Activated CD4-positive, alpha-beta T cell treated with anti-CD3 and anti-CD28 coated beads, Interleukin-2, amount 50 U/mL, for 1 hour (primary cell): ENCODE data around the gene HOXB5.

ENCODE experiments used
- DNase-seq: peaks from one replicate; pipeline ENCODE4 v3.0.0-alpha.2; 2020

The HOXB5 gene

GRCh38 chr17:48601539-48602425, 8.2 kb upstream of the HOXB5 start:
- no peak for DNase-seq

GRCh38 chr17:48601207-48601538, 7.6 kb upstream of the HOXB5 start:
- DNase-seq: no peak

- DNase-seq: no peak
These were observed 6.9 kb upstream of the HOXB5 start for GRCh38 chr17:48600244-48601098.

- no peak for DNase-seq
These were observed 5.8 kb upstream of the HOXB5 start for GRCh38 chr17:48599354-48599753.

- no peak for DNase-seq
These were observed 5.2 kb upstream of the HOXB5 start for GRCh38 chr17:48598736-48599135.

DNA sequence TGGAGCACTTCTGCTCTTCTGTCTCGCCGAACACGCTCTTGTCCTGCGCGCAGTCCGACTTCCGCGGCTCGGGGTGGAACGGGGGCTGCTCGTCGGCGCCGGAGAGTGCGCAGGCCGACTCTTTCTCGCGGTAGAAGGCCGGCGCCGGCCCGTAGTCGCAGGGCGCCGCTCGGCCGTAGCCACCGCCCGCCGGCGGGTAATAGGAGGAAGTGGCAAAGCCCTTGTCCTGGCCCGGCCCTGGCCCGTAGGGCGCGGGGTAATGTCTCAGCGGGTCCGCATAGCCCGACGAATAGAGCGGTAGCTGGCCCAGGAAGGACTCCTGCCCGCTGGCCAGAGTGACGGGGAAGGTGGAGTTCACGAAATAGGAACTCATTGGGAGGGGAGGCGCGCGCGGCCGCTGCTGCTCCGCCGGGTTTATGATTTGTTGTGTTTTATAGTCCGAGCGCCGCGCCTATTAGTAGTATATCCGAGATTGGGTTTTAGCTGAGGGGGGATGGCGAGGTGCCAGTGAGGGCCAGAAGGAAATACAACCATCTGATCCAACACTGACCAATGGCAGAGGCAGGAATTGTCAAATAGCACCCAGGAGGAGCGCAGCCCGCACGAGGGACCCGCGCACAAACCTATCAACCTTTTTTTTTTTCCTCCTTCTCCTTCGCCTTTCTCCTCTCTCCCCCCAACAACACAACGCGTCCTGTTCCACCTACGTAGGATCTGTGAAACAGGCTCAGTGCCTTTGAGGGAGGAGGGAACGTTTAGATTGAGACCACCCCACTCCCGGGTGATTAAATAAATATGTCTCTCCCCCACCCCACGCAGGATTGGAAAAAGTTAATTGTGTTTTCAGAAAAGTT, 4.4 kb upstream of the HOXB5 start:
- DNase-seq: no peak

DNA sequence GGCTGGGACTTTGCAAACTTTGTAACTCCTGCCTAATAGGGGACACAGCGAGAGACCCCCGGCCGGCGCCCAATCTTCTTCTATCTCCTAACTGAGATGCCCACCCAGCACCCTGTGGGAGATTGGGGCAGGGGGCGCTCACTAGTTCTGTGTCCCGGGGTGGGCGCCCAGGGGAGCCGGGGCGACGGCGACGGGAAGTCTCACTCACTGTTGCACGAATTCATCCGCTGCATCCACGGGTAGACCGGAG, 3.9 kb upstream of the HOXB5 start:
- no peak for DNase-seq

DNA sequence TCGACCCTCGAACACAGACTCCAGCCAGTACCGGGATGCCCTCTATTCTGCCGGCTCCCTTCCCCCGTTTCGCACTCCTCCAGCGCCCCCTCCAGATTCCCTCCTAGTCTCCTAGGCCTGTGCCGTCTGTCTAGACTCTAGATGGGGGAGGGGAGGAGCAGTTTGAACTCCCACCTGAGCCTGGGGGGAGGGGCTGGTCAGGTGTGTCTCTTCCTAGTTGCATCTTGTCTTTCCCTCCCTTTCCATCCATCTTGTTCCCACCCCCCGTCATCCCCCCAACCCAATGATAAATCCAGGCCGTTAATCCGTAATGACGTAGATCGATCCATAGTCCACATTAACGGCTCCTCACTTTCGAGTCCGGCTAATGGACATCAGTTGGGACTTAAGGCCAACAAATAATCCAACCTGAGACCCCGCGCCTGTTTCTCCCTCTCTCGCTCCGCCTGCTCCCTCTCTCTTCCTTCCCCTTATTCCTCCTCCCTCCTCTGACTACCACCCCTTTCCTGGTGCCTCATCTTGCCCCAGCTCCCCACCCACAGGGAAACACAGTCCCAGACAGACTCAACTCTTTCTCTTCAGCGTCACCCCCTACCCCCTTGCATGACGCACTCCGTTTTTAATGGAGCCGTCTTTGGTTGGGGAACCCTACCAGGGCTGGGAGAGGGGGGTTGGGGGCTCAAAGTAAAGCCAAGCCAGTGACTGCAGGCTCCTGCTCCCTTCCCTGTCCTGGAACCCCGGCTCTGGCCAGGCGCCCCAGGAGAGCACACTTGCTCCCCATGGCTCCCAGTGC, 3.4 kb upstream of the HOXB5 start:
- no peak for DNase-seq

DNA sequence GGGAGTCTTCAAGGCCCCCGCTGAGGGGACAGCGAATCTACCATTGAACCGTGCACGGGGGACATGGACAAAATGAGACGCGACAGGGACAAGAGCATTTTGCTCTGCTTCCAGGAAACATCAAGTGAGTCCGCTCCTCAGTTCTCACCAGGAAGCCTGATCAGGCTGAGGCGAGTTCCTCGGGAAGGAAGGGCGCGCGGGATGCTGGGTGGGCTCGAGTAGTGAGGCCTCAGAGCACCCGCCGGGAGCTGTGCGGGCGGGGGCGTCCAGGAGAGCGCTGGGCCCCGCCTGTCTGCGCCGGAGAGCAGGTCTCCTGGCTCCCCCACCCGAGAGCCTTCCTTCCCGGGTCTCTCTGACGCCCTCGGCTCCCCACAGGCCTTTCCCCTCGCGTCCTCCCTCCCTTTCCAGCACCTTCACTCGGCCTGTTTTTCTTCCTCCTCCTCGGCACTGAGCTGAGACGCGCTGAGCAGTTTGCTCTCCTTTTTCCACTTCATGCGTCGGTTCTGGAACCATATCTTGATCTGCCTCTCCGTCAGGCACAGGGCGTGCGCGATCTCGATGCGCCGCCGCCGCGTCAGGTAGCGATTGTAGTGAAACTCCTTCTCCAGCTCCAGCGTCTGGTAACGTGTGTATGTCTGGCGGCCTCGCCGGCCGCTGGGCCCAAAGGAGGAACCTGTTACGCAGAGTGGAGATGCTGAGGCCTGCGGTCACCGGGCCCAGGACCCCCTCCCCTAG, 2.6 kb upstream of the HOXB5 start:
- peak; percentile 47 for DNase-seq

- DNase-seq: no peak
These were observed 1.9 kb upstream of the HOXB5 start for GRCh38 chr17:48595278-48595999.

- no peak for DNase-seq
These were observed 1.1 kb upstream of the HOXB5 start for GRCh38 chr17:48594538-48595277.

DNA sequence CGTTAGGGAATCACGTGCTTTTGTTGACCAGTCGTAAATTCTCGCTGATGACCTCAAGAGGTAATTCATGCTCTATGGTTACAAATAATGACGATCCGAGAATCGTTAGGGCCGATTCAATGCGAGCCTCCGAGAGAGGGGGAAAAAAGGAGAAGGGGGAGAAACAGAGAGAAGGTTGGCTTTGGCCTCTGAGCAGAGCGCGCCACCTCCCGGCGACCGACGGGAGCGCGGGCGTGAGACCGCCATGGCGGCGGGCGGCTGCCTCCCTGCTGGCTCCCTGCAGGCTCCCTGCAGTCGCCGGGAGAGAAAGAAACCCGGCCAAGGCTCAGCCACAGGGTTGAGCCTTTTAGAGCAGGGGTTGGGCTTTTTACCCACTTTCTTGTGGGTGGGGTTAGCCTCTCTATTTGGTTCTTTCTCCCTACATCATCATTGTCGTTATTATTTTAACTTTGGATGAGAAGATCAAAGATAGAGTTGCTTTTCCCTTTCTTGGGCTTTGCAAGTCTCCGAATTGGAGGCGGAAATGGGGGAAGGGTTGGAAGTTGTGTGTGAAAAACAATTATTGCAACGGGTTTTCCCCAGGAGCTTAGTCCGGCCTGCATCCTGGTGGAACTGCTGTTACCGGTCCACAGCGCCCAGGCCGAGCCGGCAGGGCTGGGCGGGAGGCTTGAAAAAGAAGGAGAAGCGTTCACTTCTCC, 410 bp upstream of the HOXB5 start:
- peak; percentile 82 for DNase-seq

DNA sequence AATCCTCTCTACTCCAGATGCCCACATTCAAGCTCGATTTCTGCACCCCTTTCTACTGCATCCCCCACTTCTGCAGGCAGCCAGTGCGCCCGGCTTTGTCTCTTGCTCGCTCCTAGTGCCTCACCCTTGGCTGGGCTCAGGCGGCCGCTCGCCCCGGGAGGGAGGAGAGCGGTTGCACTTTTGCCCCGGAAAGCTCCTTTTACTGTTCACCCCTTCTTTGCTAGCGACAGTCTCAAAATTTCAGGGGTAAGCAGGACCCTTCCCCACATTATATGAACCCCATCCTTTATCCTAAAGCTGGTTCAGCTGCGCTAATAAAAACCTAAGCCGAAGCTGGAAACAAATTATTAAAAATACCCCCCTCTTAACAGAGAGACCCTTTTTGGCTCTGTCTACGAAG, 1.0 kb downstream of the HOXB5 start:
- no peak for DNase-seq

GRCh38 chr17:48592057-48592514, 1.5 kb downstream of the HOXB5 start:
- no peak for DNase-seq

DNA sequence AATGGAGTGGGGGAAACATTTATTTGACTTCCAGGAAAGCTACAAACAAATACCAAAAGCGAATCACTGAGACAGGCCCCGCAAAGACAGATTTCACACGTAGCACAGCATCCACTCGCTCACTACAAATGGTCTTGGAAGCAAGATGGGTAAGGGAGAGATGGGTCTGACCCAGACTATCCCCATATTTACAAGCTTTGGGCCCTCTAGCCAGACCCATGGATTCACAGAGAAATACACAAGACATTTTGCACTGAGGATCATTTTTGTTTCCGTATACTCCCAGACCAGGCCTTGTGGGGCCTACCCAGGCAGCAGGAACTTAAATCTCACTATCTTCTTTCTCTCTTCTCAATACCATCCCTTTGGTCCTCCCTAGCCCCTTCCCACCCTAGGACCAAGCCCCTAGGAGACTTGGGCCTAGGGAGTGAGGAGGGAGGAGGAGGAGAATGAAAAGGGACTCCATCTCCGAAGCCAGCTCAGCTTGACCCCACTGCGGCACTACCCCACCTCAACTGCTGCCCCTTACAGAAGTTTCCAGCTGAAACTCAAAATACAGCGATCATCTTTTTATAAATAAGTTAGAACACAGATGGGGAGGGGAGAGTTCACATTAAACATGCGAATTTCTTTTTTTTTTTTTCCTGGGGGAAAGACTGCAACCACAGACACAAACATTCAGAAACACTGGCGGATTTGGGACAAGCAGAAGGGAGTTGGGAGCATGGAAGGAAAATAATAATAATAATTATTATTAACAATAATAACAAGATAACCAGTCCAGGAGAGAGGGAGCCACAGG, 2.1 kb downstream of the HOXB5 start:
- no peak for DNase-seq

GRCh38 chr17:48590607-48591161, 2.9 kb downstream of the HOXB5 start:
- no peak for DNase-seq

DNA sequence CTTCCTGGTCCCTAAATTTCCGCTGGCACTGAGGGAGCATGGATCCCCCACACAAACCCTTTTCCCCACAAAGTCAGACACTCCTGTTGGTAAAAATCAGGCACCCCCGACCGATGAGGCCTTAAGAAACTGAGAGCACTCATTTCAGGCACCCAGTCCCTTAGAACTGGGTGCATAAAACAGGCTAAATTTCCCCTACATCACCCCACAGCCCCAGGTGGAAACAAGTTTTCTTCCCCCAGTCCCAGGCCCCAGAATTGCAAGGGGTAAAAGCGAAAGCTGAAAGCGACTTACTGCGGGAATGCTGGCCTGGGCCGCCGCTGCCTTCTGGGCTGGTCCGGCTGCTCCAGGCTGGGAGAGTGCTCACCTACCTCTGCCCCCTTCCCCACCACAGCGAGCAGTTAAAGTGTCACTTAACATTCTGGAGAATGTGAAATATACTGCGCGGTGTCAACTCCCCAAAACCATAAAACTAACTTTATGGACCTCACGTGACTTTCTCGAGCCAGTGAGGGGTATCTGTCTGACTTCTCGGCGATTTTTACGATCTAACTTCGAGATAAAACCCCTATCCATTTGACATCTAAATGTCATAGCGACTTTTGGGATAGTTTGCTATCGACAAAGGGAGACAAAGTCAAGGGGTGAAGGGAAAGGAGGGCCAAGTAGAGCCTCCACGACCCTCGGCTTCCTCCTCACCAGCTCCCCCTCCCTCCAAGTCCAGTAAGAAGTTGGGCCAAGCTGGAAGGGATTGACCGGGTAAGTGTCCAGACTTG, 3.6 kb downstream of the HOXB5 start, which contains the start of gene HOXB3:
HOXB3 (minus strand) TSS at position 411 of the 776 bp plus-strand sequence. CDS start 37,767 bp downstream, outside the sequence.
- no peak for DNase-seq
